HCT116 (cell line): Measurements from ENCODE around the gene TMEM187. TPM values are rescaled to one million over a fixed set of nuclear protein-coding genes. Genes with fewer than 3 reads are reported as not detected.

Source experiments
- ATAC-seq: fragments of 200-7000 bp; cut with Tn5 transposase; 2 replicates; pipeline ENCODE4 v1.9.1; 2020; ENCODE audit warnings: mild to moderate bottlenecking, moderate library complexity
- BruUV-seq: library from RNA; stranded (reverse); fragments of 400-500 nt; replicated peaks from 2 replicates; lab custom pipeline; 2021; lab: Mats Ljungman, UMichigan
- CTCF ChIA-PET: fragments of 300-600 bp; sonication (Branson Sonifier 250); formaldehyde crosslinking; loops from one replicate; lab custom pipeline; 2021; ENCODE audit warnings: antibody characterized with exemption; lab: Charles Lee
- POLR2A ChIA-PET: fragments of 300-600, 350-600 bp; sonication (Branson Sonifier 250); formaldehyde crosslinking; loops from one replicate; lab custom pipeline; 2021; ENCODE audit warnings: antibody characterized with exemption; lab: Charles Lee
- RAD21 ChIA-PET, 2 experiments: fragments of 300-600 bp; sonication (Branson Sonifier 250); formaldehyde crosslinking; loops; one replicate each; lab custom pipeline; 2023; ENCODE audit warnings: low total read pairs in 2 of 2; ENCODE audit not compliant: uncharacterized antibody in 2 of 2, unreplicated experiment in 2 of 2, low non-redundant PET in 1 of 2; lab: Charles Lee
- DNase-seq: peaks from one replicate; pipeline ENCODE4 v3.0.0-alpha.2; 2010; ENCODE audit warnings: low read depth, low spot score
- H2AFZ ChIP-seq: fragments of 200-600 bp; shearing (Covaris generic), sonication (generic); 2 replicates; pipeline ENCODE4 v1.6.1; 2017; ENCODE audit warnings: low read depth, mixed run types, mixed read lengths, antibody characterized with exemption, low read length; ENCODE audit not compliant: poor library complexity, severe bottlenecking
- H3K27ac ChIP-seq: 2 replicates; pipeline ENCODE4 v1.5.1; 2012; ENCODE audit warnings: low read depth, low read length
- H3K27me3 ChIP-seq: fragments of 200-600 bp; sonication (generic); 2 replicates; pipeline ENCODE4 v1.6.1; 2016; ENCODE audit warnings: mixed run types, low read length, mixed read lengths; ENCODE audit not compliant: insufficient read depth
- H3K36me3 ChIP-seq, 2 experiments: fragments of 200-500 bp in 1 of 2; fragments of 200-600 bp in 1 of 2; sonication (Bioruptor generic) in 1 of 2; sonication (generic) in 1 of 2; 2 replicates each; pipeline versions ENCODE4 v1.5.1 to v1.6.1; 2014 to 2016; ENCODE audit warnings: low read length in 2 of 2, inconsistent platforms in 1 of 2, mixed read lengths in 1 of 2, mixed run types in 1 of 2; ENCODE audit not compliant: insufficient read depth in 2 of 2, control insufficient read depth in 1 of 2
- H3K4me1 ChIP-seq, 2 experiments: fragments of 200-600 bp in 1 of 2; sonication (generic) in 1 of 2; 2 replicates each; pipeline versions ENCODE4 v1.5.1 to v1.6.1; 2012 to 2017; ENCODE audit warnings: low read length in 2 of 2, inconsistent platforms in 1 of 2, mild to moderate bottlenecking in 1 of 2, mixed read lengths in 1 of 2, mixed run types in 1 of 2, moderate library complexity in 1 of 2; ENCODE audit not compliant: insufficient read depth in 2 of 2, control insufficient read depth in 1 of 2
- H3K4me2 ChIP-seq: fragments of 200-600 bp; sonication (generic); 2 replicates; pipeline ENCODE4 v1.6.1; 2017; ENCODE audit warnings: mixed run types, low read length, mixed read lengths
- H3K4me3 ChIP-seq, 2 experiments: fragments of 200-600 bp in 1 of 2; sonication (generic) in 1 of 2; replicated peaks in 1 of 2; 2 replicates each; pipeline ENCODE4 v1.5.1; 2011 to 2016; ENCODE audit warnings: low read length in 2 of 2, control low read depth in 1 of 2, low read depth in 1 of 2, mild to moderate bottlenecking in 1 of 2, mixed read lengths in 1 of 2, mixed run types in 1 of 2
- H3K79me2 ChIP-seq: fragments of 200-600 bp; sonication (generic); 2 replicates; pipeline ENCODE4 v1.6.1; 2017; ENCODE audit warnings: mild to moderate bottlenecking, mixed run types, low read length, moderate library complexity, mixed read lengths; ENCODE audit not compliant: insufficient read depth
- H3K9ac ChIP-seq: fragments of 200-600 bp; sonication (generic); 2 replicates; pipeline ENCODE4 v1.6.1; 2016; ENCODE audit warnings: low read length, mixed read lengths
- H3K9me2 ChIP-seq: fragments of 200-600 bp; sonication (generic), shearing (Covaris generic); 2 replicates; pipeline ENCODE4 v1.6.1; 2017; ENCODE audit warnings: mixed run types, mild to moderate bottlenecking, moderate library complexity; ENCODE audit not compliant: insufficient read depth
- H3K9me3 ChIP-seq, 2 experiments: fragments of 200-500 bp in 1 of 2; fragments of 200-600 bp in 1 of 2; sonication (Bioruptor generic) in 1 of 2; sonication (generic) in 1 of 2; 2 replicates each; pipeline ENCODE4 v1.6.1; 2014 to 2017; ENCODE audit warnings: low read length in 2 of 2, mixed read lengths in 2 of 2, inconsistent platforms in 1 of 2, low read depth in 1 of 2, mild to moderate bottlenecking in 1 of 2, mixed run types in 1 of 2, moderate library complexity in 1 of 2; ENCODE audit not compliant: control insufficient read depth in 1 of 2, insufficient read depth in 1 of 2
- H4K20me1 ChIP-seq: fragments of 200-600 bp; sonication (generic), shearing (Covaris generic); 2 replicates; pipeline ENCODE4 v1.6.1; 2017; ENCODE audit warnings: mixed run types, mild to moderate bottlenecking, moderate library complexity; ENCODE audit not compliant: insufficient read depth
- EZH2phosphoT487 ChIP-seq: fragments of 200-600 bp; IDR thresholded peaks from 2 replicates; pipeline ENCODE4 v1.6.1; 2018; ENCODE audit warnings: antibody characterized with exemption, borderline replicate concordance
- JUND ChIP-seq: IDR thresholded peaks from 2 replicates; pipeline ENCODE4 v1.6.1; 2012
- intact Hi-C: fragments of 100-400 bp; cut with micrococcal nuclease; formaldehyde crosslinking; loops from 2 replicates; pipeline ENCODE4 v1.10.0; 2022
- total RNA-seq: library from RNA; stranded (reverse); gene quantifications from one replicate; pipeline ENCODE4 v1.2.1, GENCODE V29; 2021; ENCODE audit not compliant: unreplicated experiment
- TF ChIP-seq, protein P1 (sequence below), 3 experiments: fragments of 200-600 bp in 1 of 3; sonication (generic) in 1 of 3; IDR thresholded peaks in 2 of 3; conservative IDR thresholded peaks in 1 of 3; 2 replicates each; pipeline ENCODE4 v1.5.1; 2012 to 2017; ENCODE audit warnings: low read depth in 2 of 3, low read length in 2 of 3, antibody characterized with exemption in 1 of 3, borderline replicate concordance in 1 of 3, control low read depth in 1 of 3, mild to moderate bottlenecking in 1 of 3, mixed read lengths in 1 of 3, mixed run types in 1 of 3, moderate library complexity in 1 of 3; ENCODE audit not compliant: insufficient read depth in 1 of 3

The TMEM187 gene
- total RNA-seq, 1 experiment from 2014 or later, result 12.6 TPM

DNA sequence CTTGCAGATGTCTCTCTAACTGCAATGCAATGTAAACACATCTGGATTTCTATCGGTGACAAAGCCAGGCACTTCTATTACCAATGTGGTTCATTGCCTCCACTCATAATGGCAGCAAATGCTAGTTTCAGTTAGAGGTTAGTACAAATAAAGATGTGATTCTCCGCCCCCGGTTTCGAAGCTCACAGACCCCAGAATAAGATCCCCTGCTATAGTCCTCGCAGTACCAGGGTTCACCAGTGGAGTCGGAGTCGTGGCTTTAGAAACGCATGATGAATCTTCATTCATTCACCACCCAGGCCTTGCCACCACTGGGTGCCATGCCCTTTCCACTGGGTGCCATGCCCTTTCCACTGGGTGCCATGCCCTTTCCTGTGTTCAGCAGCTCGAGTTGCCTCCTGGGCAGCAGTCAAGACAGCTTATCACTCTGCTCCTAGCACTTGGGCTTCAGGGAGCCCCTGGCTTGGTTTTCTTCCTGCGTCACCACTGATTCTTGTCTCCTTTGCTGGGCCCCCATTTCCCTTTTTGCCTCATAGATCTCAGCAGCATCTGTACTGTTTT lies 34.2 kb upstream of the TMEM187 start:
- CTCF ChIA-PET, result interaction anchor here (1.0 kb wide), 1 partner anchor 9 kb away, joined by 3 read pairs; no protein-coding TSS in a partner anchor
- no peak overlapping the region for H3K4me3 ChIP-seq
- H3K9me3 ChIP-seq, result no peaks in the 10 kb centered on the region
- H3K9ac ChIP-seq, result no peak overlapping the region
- ATAC-seq (no peak), DNase-seq (no peak)
- no peak overlapping the region for H3K4me2 ChIP-seq
- peaks cover 13% of the 10 kb centered on the region for H3K79me2 ChIP-seq
- no peaks in the 10 kb centered on the region for H3K9me2 ChIP-seq
- no peak for TF ChIP-seq JUND
- TF ChIP-seq, protein P1, sequence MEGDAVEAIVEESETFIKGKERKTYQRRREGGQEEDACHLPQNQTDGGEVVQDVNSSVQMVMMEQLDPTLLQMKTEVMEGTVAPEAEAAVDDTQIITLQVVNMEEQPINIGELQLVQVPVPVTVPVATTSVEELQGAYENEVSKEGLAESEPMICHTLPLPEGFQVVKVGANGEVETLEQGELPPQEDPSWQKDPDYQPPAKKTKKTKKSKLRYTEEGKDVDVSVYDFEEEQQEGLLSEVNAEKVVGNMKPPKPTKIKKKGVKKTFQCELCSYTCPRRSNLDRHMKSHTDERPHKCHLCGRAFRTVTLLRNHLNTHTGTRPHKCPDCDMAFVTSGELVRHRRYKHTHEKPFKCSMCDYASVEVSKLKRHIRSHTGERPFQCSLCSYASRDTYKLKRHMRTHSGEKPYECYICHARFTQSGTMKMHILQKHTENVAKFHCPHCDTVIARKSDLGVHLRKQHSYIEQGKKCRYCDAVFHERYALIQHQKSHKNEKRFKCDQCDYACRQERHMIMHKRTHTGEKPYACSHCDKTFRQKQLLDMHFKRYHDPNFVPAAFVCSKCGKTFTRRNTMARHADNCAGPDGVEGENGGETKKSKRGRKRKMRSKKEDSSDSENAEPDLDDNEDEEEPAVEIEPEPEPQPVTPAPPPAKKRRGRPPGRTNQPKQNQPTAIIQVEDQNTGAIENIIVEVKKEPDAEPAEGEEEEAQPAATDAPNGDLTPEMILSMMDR (IDR thresholded peaks at IDR 0.05 in 2 of 3, conservative IDR thresholded peaks at IDR 0.05 in 1 of 3; ENCODE audit: borderline replicate concordance in 1 of 3, insufficient read depth in 1 of 3, low read depth in 2 of 3, low read length in 2 of 3), result 0 out of 6 replicates have a peak, but pooled peaks of 1 of the 3 experiments have one; percentile 9
- TF ChIP-seq, all 23 proteins: peak for 1
- ChIA-PET POLR2A (no interaction called here), RAD21 (no interaction called here)
- Histone ChIP-seq H3K36me3 (no peaks in the 10 kb centered on the region), H3K27ac (no peak overlapping the region), H3K27me3 (no peaks in the 10 kb centered on the region), H2AFZ (no peak overlapping the region), H3K4me1 (peaks cover 3 to 12% of the 10 kb centered on the region in 2 experiments; a peak in 1 of 4 replicates), H4K20me1 (no peaks in the 10 kb centered on the region)
- no TSS peak for BruUV-seq
- intact Hi-C loops, result no loop called here

DNA sequence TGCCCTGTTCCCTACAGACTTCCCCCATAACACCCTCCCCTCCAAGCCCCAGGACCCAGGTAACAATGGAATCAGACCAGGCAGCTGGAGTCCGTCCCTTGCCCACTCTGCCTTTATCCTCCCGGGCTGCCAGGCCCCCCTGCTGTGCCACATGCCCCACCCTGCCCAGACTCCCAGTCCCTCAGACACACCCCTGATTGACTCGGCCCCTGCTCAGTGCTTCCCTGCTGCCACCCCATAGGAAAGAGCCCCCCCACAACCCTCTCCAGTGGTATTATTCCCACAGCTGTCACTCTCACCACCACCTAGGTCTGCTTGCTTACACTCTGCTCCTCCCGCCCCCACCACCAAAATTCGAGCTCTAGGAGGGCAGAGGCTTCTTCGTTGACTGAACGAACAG lies 33.0 kb upstream of the TMEM187 start:
- ChIA-PET POLR2A (interaction anchor here (0.8 kb wide), 1 partner anchor 11 kb away, joined by 3 read pairs; no protein-coding TSS in a partner anchor), RAD21 (no interaction called here), CTCF (no interaction called here)
- intact Hi-C loops, result no loop called here
- H2AFZ ChIP-seq, result no peak overlapping the region
- H3K4me1 ChIP-seq, result peaks cover 0 to 8% of the 10 kb centered on the region in 2 experiments; a peak in 1 of 4 replicates
- no peak overlapping the region for H3K4me2 ChIP-seq
- H3K9me3 ChIP-seq, result no peaks in the 10 kb centered on the region
- no peak for ATAC-seq
- no peak for DNase-seq
- no peak overlapping the region for H3K27ac ChIP-seq
- H3K79me2 ChIP-seq, result peaks cover under 1% of the 10 kb centered on the region; the same call in 1 of the 2 replicates
- no peak overlapping the region for H3K4me3 ChIP-seq
- no peaks in the 10 kb centered on the region for H3K9me2 ChIP-seq
- no peaks in the 10 kb centered on the region for H4K20me1 ChIP-seq
- TF ChIP-seq EZH2phosphoT487, result no peak
- no peaks in the 10 kb centered on the region for H3K36me3 ChIP-seq
- BruUV-seq, result no TSS peak
- no peaks in the 10 kb centered on the region for H3K27me3 ChIP-seq
- no peak overlapping the region for H3K9ac ChIP-seq
